22Rv1 (cell line): ENCODE measurements around the gene GPC6.

Experiments
- CTCF ChIP-seq: fragments of 450-650 bp; IDR thresholded peaks from 2 replicates; pipeline ENCODE4 v1.5.1; 2017; ENCODE audit warnings: mild to moderate bottlenecking
- ZFX ChIP-seq: fragments of 450-650 bp; IDR thresholded peaks from 2 replicates; pipeline ENCODE4 v1.6.1; 2017; ENCODE audit warnings: antibody characterized with exemption, borderline replicate concordance

GRCh38 chr13:94153586-94153985 is 927.0 kb downstream of the GPC6 start:
- no peak for TF ChIP-seq CTCF
- no peak for TF ChIP-seq ZFX
